ENCODE results near the gene MROH2A.

MROH2A gene

DNA sequence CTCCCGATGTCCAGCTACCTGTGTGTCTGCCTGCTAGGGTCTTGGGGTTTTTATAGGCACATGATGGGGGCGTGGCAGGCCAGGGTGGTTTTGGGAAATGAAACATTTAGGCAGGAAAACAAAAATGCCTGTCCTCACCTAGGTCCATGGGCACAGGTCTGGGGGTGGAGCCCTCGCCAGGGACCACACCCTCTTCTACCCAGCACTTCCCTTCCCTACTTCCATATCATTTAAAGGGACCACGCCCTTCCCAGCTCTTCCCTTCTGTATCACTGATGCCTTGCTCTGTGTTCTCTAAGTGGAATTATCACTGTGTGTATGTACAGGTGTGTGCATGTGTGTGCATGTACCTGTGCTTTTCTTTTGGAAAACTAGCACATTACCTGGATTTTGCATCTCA is 11.7 kb upstream of the MROH2A start:
- no peak for DNase-seq

DNA sequence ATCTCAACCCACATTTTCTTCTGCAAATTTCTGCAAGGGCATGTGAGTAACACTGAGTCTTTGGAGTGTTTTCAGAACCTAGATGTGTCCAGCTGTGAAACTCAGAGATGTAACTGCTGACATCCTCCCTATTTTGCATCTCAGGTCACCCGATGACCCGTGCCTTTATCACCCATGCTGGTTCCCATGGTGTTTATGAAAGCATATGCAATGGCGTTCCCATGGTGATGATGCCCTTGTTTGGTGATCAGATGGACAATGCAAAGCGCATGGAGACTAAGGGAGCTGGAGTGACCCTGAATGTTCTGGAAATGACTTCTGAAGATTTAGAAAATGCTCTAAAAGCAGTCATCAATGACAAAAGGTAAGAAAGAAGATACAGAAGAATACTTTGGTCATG is 10.1 kb upstream of the MROH2A start:
- no peak for DNase-seq

DNA sequence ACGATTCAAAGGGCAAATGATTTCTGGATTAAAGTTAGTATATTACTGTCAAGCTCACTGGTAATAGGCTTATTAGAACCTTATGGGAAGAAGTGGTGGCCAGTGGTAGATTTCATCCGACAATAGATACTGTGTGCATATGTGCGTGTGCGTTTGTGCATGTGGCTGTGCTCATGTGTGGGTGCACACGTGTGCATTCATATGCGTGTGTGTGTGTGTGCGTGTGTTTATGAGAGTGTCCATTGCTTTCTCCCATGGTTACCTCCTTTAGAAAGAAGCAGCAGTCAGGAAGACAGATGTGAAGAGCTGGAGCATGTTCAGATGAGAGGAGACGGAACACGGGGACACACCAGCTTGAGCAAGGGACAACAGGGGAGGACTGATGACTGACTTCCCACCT is 8.9 kb upstream of the MROH2A start:
- no peak for DNase-seq

DNA sequence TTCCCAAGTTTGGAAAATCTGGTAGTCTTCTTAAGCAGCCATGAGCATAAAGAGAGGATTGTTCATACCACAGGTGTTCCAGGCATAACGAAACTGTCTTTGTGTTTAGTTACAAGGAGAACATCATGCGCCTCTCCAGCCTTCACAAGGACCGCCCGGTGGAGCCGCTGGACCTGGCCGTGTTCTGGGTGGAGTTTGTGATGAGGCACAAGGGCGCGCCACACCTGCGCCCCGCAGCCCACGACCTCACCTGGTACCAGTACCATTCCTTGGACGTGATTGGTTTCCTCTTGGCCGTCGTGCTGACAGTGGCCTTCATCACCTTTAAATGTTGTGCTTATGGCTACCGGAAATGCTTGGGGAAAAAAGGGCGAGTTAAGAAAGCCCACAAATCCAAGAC is 6.0 kb upstream of the MROH2A start:
- DNase-seq, result no peak

DNA sequence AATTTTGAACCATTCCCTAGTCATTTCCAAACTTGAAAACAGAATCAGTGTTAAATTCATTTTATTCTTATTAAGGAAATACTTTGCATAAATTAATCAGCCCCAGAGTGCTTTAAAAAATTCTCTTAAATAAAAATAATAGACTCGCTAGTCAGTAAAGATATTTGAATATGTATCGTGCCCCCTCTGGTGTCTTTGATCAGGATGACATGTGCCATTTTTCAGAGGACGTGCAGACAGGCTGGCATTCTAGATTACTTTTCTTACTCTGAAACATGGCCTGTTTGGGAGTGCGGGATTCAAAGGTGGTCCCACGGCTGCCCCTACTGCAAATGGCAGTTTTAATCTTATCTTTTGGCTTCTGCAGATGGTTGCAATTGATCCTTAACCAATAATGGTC is 5.5 kb upstream of the MROH2A start:
- no peak for DNase-seq

DNA sequence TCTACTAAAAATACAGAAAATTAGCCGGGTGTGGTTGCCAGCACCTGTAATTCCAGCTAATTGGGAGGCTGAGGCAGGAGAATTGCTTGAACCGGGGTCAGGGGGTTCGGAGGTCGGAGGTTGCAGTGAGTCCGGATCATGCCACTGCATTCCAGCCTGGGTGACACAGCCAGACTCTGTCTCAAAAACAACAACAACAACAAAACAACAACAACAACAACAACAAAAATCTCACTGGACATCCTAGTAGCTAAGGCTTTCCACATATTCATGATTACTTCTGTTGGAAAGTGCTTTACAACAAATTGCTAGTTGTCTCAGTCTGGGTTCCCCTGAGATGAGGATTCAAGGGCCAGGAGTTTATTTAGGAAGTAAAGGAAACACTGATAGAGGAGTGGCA is 4.3 kb upstream of the MROH2A start:
- no peak for DNase-seq

DNA sequence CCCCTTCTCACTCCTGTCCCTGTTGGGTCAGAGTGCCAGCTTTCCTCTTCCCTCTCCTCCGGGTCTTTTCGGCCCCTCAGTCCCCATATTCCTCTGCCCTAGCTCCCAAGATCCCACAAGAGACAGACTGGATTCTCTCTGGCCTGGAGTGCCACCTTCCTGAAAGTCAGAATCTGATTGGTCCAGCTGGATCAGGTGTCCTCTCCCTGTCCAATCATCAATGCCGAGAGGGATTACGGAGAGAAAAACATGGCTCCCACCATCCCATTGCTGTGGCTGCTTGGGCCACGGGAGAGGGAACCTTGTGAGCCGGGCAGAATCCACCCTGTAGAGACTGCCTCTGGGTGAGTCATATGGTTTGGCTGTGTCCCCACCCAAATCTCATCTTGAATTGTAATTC is 2.7 kb upstream of the MROH2A start:
- DNase-seq, result no peak

DNA sequence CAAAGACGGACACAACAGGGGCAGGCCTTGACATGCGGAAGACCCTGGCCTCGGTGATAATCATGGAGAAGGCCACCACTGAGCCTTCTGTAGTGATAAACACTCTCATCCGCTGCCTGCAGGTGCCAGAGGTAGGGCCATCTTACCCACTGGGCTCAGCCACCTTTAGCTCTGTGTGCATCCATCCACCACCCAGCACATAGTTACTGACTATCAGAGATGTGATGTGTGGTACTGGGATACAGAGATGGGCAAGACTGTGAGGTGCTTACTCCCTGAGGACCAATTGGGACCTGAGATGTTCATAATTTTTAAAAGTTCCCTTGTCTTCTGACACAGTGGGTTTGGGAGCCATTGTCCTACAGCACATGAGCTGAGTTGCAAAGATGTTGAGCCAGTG is 1.6 kb downstream of the MROH2A start:
- no peak for DNase-seq

DNA sequence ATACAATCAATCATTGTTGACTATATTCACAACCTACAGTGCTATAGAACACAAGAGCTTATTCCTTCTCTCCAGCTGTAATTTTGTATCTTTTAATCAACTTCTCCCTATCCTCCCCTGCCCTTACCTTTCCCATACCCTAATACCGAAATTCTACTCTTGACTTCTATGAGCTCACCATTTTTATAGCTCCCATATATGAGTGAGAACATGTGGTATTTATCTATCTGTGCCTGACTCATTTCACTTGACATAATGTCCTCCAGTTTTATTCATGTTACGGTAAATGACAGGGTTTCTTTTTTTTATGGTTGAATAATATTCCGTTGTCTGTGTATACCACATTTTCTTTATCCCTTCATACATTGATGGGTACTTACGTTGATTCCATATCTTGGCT is 2.6 kb downstream of the MROH2A start:
- no peak for DNase-seq

DNA sequence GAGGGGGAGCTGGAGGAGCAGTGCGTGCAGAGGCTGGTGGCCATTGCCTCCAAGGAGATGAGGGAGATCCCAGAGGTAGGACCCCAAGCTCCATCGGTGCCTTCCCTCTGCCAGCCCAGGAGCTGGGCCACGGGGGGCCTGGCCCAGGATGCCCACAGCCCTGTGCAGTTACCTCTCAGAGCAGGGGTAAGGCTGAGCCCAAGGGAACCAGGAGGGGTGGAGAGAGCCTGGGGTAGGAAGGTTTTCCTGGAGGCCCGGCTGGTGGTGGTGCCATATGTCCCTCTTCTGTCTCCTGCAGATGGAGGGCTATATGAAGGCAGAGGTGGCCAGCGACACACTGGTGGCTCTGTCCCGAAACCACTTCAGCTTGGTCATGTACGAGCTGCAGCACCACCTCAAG is 11.4 kb downstream of the MROH2A start:
- DNase-seq, result no peak

DNA sequence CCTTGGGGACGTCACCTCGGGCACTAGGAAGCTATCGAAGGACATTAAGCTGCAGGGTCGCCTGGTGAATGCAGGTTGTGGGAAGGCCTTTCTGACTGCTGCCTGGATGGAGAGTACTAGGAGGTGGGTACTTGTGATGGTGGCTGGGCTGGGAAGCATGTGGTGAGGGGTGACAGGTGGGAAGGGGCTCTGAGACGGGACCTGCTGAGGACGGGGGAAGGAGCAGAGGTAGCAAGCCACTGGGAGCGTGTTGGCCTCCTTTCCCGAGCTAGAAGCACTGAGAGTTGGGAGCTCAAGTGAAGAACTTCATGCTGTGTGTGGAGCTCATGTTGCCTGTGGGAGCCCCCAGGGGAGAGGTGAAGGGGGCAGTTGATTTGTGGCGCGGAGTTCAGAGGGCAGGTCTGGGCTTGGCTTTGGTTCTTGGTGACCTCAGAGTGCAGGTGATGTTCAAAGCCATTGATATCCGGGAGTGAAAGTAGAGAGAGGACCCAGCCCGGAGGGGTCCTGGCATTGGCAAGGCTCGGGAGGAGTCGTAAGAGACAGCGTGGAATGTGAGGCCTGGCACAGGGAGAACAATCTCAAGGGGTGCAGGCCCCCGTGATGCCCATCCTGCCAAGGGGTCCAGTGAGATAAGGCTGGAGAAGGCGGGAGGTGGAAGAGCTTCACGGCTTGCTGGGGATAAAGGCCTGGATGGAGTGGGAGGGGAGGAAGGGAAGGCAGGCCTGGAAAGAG is 13.2 kb downstream of the MROH2A start:
- DNase-seq, result no peak

DNA sequence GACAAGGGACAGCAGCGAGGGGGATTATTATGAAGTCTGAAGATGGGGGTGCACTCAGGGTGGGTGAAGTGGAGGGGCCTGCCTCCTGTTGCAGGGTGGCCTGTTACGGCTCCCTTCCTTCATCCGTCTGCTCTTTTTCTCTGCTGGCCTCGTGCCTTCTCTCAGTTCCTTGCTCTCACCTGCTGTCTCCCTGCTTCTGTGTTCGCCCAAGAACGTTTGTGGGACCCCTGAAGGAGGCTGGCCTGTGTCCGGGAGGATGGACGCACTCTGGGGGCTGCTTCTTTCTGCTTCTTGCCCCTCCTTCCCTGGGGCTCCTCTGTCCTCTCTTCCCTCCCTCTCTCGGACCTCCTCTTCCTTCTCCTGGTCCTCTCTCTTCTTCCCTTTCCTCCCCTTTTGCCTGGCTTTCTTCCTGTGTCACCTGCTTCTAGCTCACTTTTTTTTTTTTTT is 13.8 kb downstream of the MROH2A start:
- no peak for DNase-seq

DNA sequence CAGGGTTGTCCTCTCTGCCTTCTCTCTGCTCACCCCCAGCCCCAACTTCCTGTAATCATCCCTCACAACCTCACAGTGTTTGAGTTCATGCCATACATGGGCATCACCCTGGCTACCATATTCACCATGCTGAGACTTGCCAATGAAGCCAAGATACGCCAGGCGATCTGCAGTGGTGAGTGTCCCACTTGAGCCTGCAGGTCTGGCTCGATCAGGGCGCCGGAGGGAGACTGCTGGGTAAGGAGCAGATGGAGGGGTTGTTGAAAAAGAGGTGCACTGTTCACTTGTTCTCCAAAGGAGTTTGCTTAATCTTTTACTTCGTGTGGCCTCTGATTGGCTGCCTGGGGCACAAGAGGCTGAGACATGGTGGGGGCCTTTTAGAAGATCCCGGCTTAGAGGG is 14.6 kb downstream of the MROH2A start:
- no peak for DNase-seq

DNA sequence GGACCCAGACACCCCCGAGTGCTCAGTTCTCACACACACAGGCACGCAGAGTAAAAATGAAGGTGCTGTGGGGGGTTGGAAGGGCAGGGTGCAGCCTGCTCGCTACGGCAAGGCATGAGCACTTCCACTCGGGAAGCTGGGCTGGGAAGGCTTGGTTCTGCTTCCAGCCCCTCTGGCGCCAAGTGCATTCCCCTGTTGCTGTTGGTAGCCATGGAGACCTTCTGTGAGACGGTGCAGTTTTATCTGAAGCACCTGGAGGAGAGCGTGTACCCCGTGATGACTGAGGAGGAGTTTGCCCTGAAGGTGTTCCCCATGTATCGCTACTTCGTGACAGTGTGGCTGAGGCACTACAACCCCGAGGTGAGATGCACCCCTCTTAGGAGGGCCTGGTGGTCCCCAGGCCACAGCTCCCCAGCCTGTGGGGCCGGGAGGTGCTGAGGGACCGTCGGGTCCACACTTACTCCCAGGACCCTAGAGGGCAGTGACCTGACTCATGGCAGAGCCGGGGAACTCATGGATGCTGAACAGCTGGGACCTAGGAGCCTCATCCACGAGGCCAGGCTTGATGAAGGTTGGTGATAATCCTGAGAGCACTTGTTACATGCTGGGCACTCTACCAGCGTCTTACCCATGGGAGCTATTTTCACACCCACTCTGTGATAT is 15.5 kb downstream of the MROH2A start:
- DNase-seq, result no peak

DNA sequence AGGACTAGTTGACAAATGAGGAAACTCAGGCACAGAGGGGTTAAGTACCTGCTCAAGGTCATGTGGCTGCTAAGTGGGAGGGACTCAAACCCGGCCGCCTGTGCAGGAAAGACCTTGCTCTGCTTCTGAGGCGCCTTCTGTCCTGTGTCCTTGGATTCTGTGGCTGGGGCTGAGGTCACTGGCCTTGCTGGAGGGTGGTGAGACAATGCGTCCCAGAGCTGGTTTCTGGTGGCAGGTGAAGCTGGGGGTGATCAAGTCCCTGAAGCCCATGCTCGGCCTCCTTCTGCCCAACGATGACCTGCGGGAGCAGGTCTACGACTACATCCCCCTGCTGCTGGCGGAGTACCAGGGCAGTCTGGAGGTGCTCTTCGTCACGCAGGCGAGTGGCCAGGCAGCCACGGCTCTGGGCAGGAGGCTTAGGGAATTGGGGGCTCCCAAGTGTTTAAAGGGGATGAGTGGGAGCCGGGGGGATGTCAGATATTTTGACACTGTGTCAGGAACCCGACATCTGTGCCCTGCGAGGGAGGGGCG is 16.1 kb downstream of the MROH2A start:
- no peak for DNase-seq

DNA sequence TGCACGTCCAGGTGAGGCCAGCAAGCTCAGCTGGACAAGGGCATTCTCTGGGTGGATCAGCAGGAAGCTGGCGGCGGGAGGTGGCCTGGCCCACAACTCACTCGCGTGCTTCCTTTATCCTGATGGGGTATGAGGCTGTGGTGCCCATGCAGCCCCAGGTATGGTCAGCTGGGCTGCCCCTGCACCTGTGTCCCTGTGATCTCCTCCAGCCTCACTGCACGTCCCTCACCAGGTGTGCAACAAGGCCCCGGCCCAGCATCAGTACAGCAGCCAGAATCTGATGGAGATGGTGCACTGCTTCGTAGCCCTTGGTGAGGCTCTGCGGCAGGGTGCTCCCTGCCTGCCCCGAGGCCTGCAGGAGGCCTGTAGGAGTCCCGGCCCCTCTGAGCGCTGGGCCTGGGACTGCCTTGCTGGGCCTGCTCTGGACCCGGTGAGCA is 17.6 kb downstream of the MROH2A start:
- no peak for DNase-seq

DNA sequence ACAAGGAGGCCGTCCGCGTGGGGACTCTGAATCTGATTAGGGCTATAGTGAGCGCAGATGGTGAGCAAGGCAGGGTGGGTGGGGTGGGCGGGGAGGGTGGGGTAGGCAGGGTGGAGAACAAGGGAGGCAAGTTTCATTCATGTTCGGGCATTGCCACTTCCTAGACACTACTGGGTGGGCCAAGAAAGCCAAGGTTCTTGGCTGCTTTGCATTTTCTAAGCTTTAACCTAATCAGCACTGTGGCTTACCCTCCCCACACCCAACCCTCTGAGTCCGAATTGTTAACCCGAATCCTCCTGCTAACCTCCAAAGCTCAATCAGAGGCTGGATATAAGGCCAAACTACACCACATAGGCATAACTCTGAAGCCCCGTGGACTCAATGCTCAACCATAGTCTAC is 18.1 kb downstream of the MROH2A start:
- no peak for DNase-seq

DNA sequence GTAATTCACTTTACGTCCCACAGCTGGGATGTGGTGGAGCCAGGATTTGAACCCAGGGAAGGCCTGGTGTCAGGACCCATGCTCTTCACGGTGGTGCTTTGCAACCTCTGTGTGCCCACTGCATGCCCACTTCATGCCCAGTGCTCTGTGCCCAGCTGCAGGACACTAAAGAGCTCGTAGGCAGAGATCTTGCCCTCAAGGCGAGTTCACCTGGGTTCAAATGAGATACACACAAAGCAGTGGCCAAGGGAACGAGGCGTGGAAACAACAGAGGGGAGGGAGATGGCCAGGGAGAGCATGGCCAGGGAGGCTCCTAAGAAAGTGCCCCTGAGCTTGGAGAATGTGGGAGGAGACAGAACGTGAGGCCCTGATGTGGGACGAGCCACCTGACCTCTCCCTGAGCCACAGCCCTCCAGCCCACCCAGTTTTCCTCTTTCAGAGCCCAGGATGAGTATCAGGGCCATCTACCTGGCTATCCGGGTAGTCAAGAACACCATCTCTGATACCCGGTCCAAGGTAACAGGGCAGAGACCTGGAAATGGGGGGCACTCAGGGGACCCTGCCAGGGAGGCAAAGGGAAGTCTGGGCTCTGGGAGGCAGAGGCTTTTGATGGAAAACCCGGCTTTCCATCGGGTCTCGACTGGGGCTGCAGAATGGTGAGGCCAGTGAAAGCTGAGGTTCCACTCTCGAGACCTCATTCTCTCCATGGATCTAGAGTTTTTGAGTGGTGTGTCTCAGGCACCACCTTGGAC is 20.4 kb downstream of the MROH2A start:
- DNase-seq, result no peak

DNA sequence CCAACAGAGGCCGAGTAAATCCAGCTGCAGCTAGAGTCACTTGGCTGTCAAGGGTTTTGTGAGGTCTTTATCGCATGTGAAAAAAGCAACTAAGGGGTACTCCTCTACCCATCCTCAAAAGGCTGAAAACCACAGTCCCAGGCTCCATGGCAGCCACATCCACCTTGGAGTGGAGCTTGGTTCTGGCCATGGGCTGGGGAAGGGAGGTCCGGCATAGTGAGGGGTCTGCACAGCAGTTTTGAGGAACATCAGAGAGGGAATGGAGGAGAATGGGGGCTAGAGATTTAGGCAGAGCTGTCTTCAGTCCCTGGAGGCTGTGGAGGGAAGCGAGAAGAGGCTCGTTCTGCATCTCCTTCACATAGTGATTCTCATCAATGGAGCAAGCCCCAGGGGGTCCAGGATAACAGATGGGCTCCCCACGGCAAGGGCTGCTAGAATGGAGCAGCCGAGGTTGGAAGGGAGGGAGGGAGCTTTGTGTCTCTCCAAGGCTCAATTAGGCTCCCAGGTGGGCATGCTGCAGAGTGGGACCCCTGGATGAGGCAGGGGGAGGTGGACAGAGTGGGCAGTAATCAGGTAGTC is 21.0 kb downstream of the MROH2A start:
- DNase-seq, result no peak

DNA sequence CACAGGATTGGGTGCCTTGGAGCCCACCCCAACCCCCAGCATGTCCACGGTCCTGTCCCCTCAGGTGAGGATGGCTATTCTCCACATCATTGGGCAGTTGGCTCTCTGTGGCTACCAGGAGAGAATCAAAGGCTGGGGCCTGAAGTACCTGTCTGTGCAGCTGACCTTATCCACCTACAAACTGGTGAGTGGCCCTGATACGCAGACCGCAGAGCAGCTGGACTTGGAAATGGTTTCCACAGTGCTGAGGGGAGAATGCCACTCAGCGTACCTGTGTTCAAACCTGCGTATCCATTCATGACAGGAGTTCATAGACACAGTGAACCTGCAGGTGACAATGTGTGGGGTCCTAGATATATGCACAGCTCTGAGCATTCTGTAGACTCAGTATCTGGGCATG is 21.6 kb downstream of the MROH2A start:
- DNase-seq, result no peak

DNA sequence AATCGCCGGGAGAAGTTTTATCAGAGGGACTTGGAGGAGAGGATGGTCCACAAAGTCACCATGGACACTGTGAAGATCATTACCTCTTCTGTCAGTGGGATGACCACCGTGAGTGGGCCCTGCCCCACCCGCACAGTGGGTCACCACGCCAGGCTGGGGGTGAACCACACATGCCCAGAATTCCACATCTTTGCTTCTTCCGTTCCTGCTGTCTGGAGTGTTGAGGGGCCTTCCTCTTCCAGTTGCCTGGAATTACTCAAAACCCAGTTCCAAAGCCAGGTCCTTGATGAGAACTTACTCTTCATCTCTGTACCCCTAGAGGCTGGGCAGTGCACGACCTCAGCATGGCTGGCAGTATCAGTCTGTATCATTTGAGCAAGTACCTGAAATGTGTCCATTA is 22.1 kb downstream of the MROH2A start:
- no peak for DNase-seq

DNA sequence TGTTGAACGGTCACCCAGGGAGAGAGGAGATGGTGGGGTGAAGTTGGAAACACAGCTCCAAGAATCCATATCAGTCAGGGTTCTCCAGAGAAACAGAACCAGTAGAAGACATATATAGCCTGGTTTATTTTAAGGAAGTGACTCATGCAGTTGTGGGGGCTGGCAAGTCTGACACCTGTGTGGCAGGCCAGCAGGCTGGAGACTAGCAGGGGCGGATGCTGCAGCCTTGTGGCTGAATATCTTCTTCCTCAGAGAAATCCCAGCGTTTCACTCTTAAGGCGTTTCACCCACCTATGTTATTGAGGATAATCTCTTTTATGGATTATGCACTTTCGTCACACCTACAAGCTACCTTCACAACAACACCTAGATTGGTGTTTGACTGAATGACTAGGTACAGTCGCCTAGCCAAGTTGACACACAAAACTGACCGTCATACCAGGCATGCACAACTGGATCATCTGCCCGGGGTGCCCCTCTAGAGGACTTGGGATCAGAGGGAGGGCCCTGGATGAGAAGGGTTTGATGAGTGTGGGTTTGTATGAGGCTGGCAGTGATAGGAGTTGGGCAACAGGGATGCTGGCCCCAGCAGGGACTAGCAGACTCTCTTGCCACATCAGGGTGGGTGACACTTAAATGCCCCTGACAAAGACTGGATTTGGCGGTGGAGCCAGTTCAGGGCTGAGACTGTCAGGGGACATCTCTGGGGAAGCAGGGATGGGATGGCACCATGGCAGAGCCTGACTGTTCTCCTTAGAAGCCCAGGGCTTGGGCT is 23.4 kb downstream of the MROH2A start:
- DNase-seq, result no peak

Measured in T-helper 9 cell (primary cell).